AG09309 (cell line): Measurements from ENCODE around the gene ALG1.
A peak's percentile ranks its signal among the peaks of the same experiment; 100 is the strongest.

Experiments used
- DNase-seq: peaks from one replicate; pipeline ENCODE4 v3.0.0-alpha.2; 2010; ENCODE audit warnings: low read depth
- H3K4me3 ChIP-seq: 2 replicates; pipeline ENCODE4 v1.5.1; 2011; ENCODE audit warnings: mild to moderate bottlenecking, low read depth, low read length, moderate library complexity; ENCODE audit not compliant: control insufficient read depth
- CTCF ChIP-seq: IDR thresholded peaks from 2 replicates; pipeline ENCODE4 v1.5.1; 2011; ENCODE audit warnings: mild to moderate bottlenecking, low read depth, low read length, inconsistent platforms; ENCODE audit not compliant: insufficient read depth, control insufficient read depth; ENCODE audit errors: missing control alignments

ALG1 gene

DNA sequence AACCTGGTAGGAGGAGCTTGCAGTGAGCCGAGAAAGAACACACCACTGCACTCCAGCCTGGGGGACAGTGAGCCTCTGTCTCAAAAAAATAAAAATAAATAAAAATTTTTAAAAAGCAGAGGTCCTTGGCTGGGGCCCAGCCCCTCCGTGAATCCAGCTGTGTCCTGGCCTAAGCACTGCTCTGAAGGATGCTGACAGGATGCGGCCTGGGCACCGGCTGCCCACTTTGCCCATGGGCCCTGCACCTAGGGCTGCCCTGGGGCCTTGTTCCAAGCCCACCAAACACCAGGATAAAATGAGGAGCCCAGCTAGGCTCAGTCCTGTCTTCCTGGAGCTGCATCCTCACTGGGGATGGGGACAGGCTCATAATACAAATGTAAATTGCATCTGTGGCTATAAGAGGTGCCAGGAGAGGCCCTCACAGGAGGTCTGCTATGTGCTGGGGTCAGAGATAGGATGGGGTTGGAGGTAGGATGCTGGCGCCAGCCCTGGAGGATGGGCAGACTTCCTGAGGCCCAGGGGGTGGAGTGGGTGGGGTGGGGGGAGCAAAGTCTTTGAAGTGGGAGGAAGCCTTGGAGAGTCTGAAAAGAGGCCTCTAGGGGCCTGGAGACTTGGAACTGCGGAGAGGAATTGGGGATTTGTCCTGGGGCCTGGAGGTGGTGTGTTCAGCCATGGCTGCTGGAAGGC, 12.1 kb upstream of the ALG1 start:
- no peak for TF ChIP-seq CTCF
- H3K4me3 ChIP-seq, result no peak overlapping the region

DNA sequence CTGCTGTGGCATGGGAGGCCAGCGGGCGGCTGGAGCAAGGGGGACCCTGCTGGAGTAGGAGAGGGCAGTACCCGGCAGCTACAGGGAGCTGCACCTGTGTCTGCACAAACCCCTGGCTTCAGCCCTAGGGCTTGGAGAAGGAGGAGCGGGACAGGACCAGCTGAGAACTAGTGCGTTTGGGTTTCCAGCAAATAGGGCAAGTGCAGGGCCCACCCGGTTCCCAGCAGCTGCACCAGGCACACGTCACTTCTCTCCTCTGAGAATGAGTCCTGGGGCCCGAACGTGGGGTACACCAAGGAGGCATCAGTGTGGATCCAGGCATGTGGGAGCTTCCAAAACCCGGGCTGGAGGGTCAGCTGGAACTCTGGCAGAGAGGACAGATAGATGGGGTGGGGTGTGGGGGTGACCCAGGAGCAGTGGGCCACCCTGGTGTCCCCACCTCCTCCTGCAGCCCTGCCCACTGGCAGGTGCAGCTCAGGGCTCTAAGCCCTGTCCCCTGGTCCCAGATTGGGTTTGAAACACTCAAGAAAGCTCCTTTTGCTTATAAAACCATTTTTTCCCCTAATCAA, 11.5 kb upstream of the ALG1 start:
- no peak for DNase-seq
- H3K4me3 ChIP-seq, result no peak overlapping the region
- TF ChIP-seq CTCF, result no peak

More for the DNA sequence above, 12.1 kb upstream of the ALG1 start:
- no peak for DNase-seq

GRCh38 chr16:5062051-5062450, 9.6 kb upstream of the ALG1 start:
- no peak for TF ChIP-seq CTCF
- DNase-seq, result no peak

GRCh38 chr16:5062790-5063765, 8.6 kb upstream of the ALG1 start:
- H3K4me3 ChIP-seq, result no peak overlapping the region
- peak; percentile 4 for TF ChIP-seq CTCF
- no peak for DNase-seq

More at GRCh38 chr16:5062051-5062450, 9.6 kb upstream of the ALG1 start:
- no peak overlapping the region for H3K4me3 ChIP-seq

DNA sequence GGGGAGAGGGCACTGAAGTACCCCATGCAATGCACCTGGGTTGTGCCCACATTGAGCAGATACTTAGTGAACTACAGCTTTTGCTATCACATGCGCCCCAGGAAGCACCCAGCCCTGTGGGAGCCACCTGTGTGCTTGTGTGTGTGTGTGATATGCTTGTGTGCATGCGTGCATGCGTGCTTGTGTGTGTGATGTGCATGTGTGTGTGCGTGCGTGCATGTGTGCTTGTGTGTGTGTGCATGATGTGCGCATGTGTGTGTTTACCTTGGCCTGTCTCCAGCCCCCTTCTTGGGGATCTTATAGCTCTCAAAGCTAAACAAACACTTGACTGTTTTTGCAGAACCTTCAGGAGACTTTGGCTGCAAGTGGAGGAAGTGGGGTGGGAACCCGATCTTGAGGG, 6.7 kb upstream of the ALG1 start:
- H3K4me3 ChIP-seq, result no peak overlapping the region
- no peak for TF ChIP-seq CTCF
- no peak for DNase-seq

GRCh38 chr16:5065326-5065725, 6.3 kb upstream of the ALG1 start:
- TF ChIP-seq CTCF, result no peak
- DNase-seq, result no peak
- no peak overlapping the region for H3K4me3 ChIP-seq
